Stomach (tissue), 9 donors: Measurements from ENCODE around the gene TTC33. TPM values are rescaled to one million over a fixed set of nuclear protein-coding genes. Genes with fewer than 3 reads are reported as not detected.
A peak's percentile ranks its signal among the peaks of the same experiment; 100 is the strongest.
"Not testable (repeated sequence)": the region's sequence is repeated elsewhere in the genome, so short reads cannot be mapped to it uniquely, and the experiment has no call there.

Experiments
- DNase-seq, 2 donors: peaks; one replicate each; pipeline versions ENCODE4 v3.0.0 to v3.0.0-alpha.2; 2013 to 2019
- H3K27ac ChIP-seq, 5 donors: fragments of 200-600 bp in 4 of 5; sonication (generic) in 4 of 5; one replicate each; pipeline ENCODE4 v1.5.1; 2013 to 2019; ENCODE audit warnings: mild to moderate bottlenecking in 1 of 5, moderate library complexity in 1 of 5
- H3K27me3 ChIP-seq, 3 donors: fragments of 200-600 bp; sonication (generic); one replicate each; pipeline ENCODE4 v1.5.1; 2017 to 2019; ENCODE audit warnings: mixed run types in 1 of 3
- H3K36me3 ChIP-seq, 4 donors: fragments of 200-600 bp; sonication (generic); 1 replicate in 3 of 4; 2 replicates in 1 of 4; pipeline ENCODE4 v1.5.1; 2016 to 2019
- H3K4me1 ChIP-seq, 4 donors: fragments of 200-600 bp; sonication (generic); one replicate each; pipeline ENCODE4 v1.5.1; 2016 to 2019
- H3K4me3 ChIP-seq, 4 donors: fragments of 200-600 bp; sonication (generic) in 3 of 4; one replicate each; pipeline ENCODE4 v1.5.1; 2016 to 2019; ENCODE audit warnings: mild to moderate bottlenecking in 1 of 4
- H3K9me3 ChIP-seq, 4 donors: fragments of 200-600 bp; sonication (generic); one replicate each; pipeline ENCODE4 v1.5.1; 2016 to 2019
- EP300 ChIP-seq: sonication (generic); formaldehyde crosslinking; IDR thresholded peaks from one replicate; pipeline ENCODE4 v1.6.1; 2017; ENCODE audit warnings: antibody characterized with exemption
- POLR2A ChIP-seq, 4 donors: fragments of 450-650 bp; IDR thresholded peaks; one replicate each; pipeline ENCODE4 v1.6.1; 2016; ENCODE audit warnings: antibody characterized with exemption in 4 of 4, control low read depth in 2 of 4, mild to moderate bottlenecking in 1 of 4, moderate library complexity in 1 of 4
- POLR2AphosphoS5 ChIP-seq, 3 donors: sonication (generic); formaldehyde crosslinking; IDR thresholded peaks; one replicate each; pipeline ENCODE4 v1.6.1; 2016; ENCODE audit warnings: antibody characterized with exemption in 3 of 3
- WGBS, 5 donors: extraction: QIAGEN DNeasy Blood & Tissue Kit in 3 of 5; methylation state at CpG; one replicate each; pipeline versions ENCODE4 v1.1.5 to v1.1.7; 2013 to 2018; 5-methylcytosine and 5-hydroxymethylcytosine counted together
- intact Hi-C: fragments of 100-400 bp; cut with DNase I; formaldehyde crosslinking; loops from one replicate; pipeline ENCODE4 v1.15.1; 2023; ENCODE audit warnings: low total_unique reads
- polyA plus RNA-seq, 3 donors: library from polyadenylated mRNA; stranded (reverse); fragments of 200-250 nt; gene quantifications; one replicate each; pipeline ENCODE4 v1.2.3, GENCODE V29; 2013
- total RNA-seq, 5 donors: library from RNA; depleted of rRNA; stranded (reverse); fragments of >200 nt; gene quantifications; one replicate each; pipeline versions ENCODE4 v1.1.0 to v1.2.3, GENCODE V29; 2014 to 2016
- TF ChIP-seq, protein P1 (sequence below), 7 experiments: fragments of 450-650 bp in 4 of 7; fragments of 200-600 bp in 3 of 7; sonication (generic) in 3 of 7; IDR thresholded peaks; one replicate each; pipeline ENCODE4 v1.5.1; 2016 to 2019; ENCODE audit warnings: antibody characterized with exemption in 7 of 7, control low read depth in 2 of 7, mild to moderate bottlenecking in 1 of 7
- donor health status: healthy with polysubstance abuse.
- donor health status: Bipolar disorder and iron deficiency.
- donor health status: healthy.

TTC33 gene
- total and polyA plus RNA-seq, 8 donors: 0.29 to 41.5 (median 7.3) TPM

- Histone ChIP-seq H3K9me3 (no peaks in the 10 kb centered on the region), H3K27me3 (no peaks in the 10 kb centered on the region), H3K4me3 (no peak overlapping the region), H3K27ac (peak overlapping the region in 2 of 5 donors; percentile 15 to 47), H3K4me1 (peaks cover 16 to 93% (median 53%) of the 10 kb centered on the region in 4 donors), H3K36me3 (peaks cover 0 to 13% (median 6%) of the 10 kb centered on the region in 4 donors)
- intact Hi-C loops: no loop called here
- TF ChIP-seq POLR2A (IDR thresholded peaks at IDR 0.05) (no peak), POLR2AphosphoS5 (IDR thresholded peaks at IDR 0.05) (no peak), EP300 (no peak)
- TF ChIP-seq, protein P1, sequence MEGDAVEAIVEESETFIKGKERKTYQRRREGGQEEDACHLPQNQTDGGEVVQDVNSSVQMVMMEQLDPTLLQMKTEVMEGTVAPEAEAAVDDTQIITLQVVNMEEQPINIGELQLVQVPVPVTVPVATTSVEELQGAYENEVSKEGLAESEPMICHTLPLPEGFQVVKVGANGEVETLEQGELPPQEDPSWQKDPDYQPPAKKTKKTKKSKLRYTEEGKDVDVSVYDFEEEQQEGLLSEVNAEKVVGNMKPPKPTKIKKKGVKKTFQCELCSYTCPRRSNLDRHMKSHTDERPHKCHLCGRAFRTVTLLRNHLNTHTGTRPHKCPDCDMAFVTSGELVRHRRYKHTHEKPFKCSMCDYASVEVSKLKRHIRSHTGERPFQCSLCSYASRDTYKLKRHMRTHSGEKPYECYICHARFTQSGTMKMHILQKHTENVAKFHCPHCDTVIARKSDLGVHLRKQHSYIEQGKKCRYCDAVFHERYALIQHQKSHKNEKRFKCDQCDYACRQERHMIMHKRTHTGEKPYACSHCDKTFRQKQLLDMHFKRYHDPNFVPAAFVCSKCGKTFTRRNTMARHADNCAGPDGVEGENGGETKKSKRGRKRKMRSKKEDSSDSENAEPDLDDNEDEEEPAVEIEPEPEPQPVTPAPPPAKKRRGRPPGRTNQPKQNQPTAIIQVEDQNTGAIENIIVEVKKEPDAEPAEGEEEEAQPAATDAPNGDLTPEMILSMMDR (IDR thresholded peaks at IDR 0.05): no peak
- no peak for DNase-seq
- WGBS, 5 donors: 27 to 42% (median 30%) methylated on average over 3 of the region's 3 CpGs
These were observed 36.0 kb upstream of the TTC33 start for GRCh38 chr5:40791715-40792139.

DNA sequence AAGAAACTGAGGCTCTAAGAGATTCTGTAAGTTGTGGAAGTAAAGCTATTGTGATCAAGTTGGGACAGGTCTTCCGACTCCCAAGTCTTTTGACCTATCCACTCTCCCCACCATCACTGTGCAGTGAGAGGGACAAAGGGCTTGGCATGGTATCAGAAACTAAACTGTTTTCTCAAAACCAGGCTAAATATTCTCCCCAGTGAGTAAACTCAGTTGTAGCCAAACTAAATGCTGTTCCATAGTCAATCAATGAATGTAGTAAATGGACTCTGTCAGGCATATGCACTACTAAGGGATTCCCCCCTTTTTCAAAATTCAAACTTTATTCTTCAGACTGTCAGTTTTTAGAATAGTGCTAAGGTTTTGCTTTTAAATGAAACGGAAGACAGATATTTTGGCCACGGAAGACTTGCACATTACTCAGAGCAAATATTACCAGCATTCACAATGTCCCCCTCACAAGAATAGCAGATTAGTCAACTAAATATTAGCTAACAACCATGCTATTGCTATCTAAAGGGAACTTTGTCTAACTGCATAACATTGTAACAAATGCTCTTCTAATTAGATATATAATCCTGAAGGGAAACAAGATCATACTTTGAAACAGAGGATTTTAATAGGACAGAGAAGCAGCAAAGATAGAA, 35.3 kb upstream of the TTC33 start:
- Histone ChIP-seq H3K27me3 (no peaks in the 10 kb centered on the region), H3K4me1 (peaks cover 14 to 92% (median 50%) of the 10 kb centered on the region in 4 donors), H3K9me3 (no peaks in the 10 kb centered on the region), H3K36me3 (peaks cover 0 to 13% (median 6%) of the 10 kb centered on the region in 4 donors), H3K27ac (peak overlapping the region in 2 of 5 donors; percentile 15 to 47), H3K4me3 (no peak overlapping the region)
- WGBS, 5 donors: 38 to 51% (median 45%) methylated on average over 3 of the region's 3 CpGs
- DNase-seq: no peak
- no peak for TF ChIP-seq POLR2AphosphoS5 (IDR thresholded peaks at IDR 0.05)
- TF ChIP-seq, protein P1 (IDR thresholded peaks at IDR 0.05): no peak
- no peak for TF ChIP-seq EP300
- no peak for TF ChIP-seq POLR2A (IDR thresholded peaks at IDR 0.05)
- intact Hi-C loops: no loop called here

DNA sequence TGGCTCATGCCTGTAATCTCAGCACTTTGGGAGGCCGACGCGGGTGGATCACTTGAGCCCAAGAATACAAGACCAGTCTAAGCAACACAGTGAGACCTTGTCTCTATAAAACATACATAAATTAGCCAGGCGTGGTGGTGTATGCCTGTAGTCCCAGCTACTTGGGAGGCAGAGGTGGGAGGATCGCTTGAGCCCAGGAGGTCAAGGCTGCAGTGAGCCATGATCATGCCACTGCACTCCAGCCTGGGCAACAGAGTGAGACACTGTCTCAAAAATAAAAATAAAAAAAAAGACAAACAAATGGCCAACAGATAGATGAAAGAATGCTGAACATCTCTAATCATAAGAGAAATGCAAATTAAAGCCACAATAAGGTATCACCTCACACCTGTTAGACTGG, 33.2 kb upstream of the TTC33 start:
- H3K27ac ChIP-seq, H3K9me3 ChIP-seq, H3K4me3 ChIP-seq, intact Hi-C loops, DNase-seq, H3K27me3 ChIP-seq: not testable (repeated sequence)
- H3K36me3 ChIP-seq: peaks cover 0 to 13% (median 6%) of the 10 kb centered on the region in 4 donors
- H3K4me1 ChIP-seq: peaks cover 25 to 93% (median 55%) of the 10 kb centered on the region in 4 donors
- WGBS, 5 donors: 93 to 97% (median 95%) methylated on average over 5 of the region's 5 CpGs

GRCh38 chr5:40787986-40788385, 32.2 kb upstream of the TTC33 start:
- Histone ChIP-seq H3K27me3 (no peaks in the 10 kb centered on the region), H3K4me3 (no peak overlapping the region), H3K27ac (no peak overlapping the region), H3K4me1 (peaks cover 32 to 93% (median 60%) of the 10 kb centered on the region in 4 donors), H3K36me3 (peaks cover 0 to 13% (median 6%) of the 10 kb centered on the region in 4 donors), H3K9me3 (no peaks in the 10 kb centered on the region)
- WGBS, 5 donors: 95 to 100% (median 98%) methylated on average over 1 of the region's 1 CpG
- no peak for DNase-seq
- intact Hi-C loops: no loop called here
- TF ChIP-seq POLR2A (IDR thresholded peaks at IDR 0.05): no peak
- TF ChIP-seq, protein P1 (IDR thresholded peaks at IDR 0.05): no peak
- TF ChIP-seq POLR2AphosphoS5 (IDR thresholded peaks at IDR 0.05): no peak
- no peak for TF ChIP-seq EP300

GRCh38 chr5:40786664-40787063, 30.9 kb upstream of the TTC33 start:
- H3K27me3 ChIP-seq, intact Hi-C loops, DNase-seq, H3K4me3 ChIP-seq, H3K9me3 ChIP-seq, H3K27ac ChIP-seq: not testable (repeated sequence)
- H3K4me1 ChIP-seq: peaks cover 39 to 93% (median 63%) of the 10 kb centered on the region in 4 donors
- peaks cover 0 to 13% (median 6%) of the 10 kb centered on the region in 4 donors for H3K36me3 ChIP-seq
- WGBS, 5 donors: 86 to 100% (median 97%) methylated on average over 3 of the region's 3 CpGs
